Retinal pigment epithelial cell (primary cell): ENCODE measurements around the gene TEX55.

ENCODE experiments used
- DNase-seq: peaks from one replicate; pipeline ENCODE4 v3.0.0-alpha.2; 2010; ENCODE audit warnings: low read depth
- H3K4me3 ChIP-seq: 2 replicates; pipeline ENCODE4 v1.5.1; 2011; ENCODE audit warnings: mild to moderate bottlenecking, low read length, control low read depth, moderate library complexity
- CTCF ChIP-seq: conservative IDR thresholded peaks from 2 replicates; pipeline ENCODE4 v1.5.1; 2011; ENCODE audit warnings: low read depth, low read length, control low read depth, inconsistent platforms

The TEX55 gene

DNA sequence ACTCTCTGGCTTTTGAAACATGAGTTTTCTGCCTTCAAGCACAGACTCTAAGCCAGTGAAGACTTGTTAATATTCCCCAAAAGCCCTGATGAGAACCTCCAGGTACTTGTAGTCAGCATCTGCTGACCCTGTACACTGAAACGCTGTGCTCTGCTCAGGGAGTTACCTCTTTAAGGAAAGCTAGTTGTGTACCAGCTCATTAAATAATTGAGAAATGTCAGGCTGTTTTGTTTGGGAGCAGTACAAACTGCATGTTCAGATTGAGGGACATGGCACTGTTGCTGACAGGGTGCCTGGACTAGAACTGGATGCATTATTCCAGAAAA, 49.1 kb downstream of the TEX55 start:
- no peak overlapping the region for H3K4me3 ChIP-seq
- no peak for DNase-seq
- TF ChIP-seq CTCF = no peak

DNA sequence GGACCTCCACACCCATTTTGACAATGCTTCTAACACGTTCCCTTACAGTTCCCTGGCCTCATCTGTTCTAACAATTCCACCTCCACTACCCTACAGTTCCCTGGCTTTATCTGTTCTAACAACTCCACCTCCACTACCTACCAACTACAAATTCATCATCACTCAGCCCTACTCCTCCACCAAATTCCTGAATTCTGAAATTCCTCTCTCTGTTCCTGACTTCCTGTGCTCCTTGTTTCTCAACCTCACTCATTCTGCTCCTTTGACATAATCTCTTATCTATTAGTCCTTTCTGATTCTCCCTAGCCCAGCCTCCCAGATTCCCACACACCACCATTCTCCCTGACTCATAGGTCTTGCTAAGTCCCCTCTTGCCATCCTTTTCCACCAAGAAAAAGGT, 49.9 kb downstream of the TEX55 start:
- no peak overlapping the region for H3K4me3 ChIP-seq
- no peak for TF ChIP-seq CTCF
- DNase-seq = no peak
